GM12878 (cell line): ENCODE measurements around the gene PRKN. TPM values are rescaled to one million over a fixed set of nuclear protein-coding genes. Genes with fewer than 3 reads are reported as not detected.

Experiments
- ATAC-seq: fragments of 200-7000 bp; cut with Tn5 transposase; 3 replicates; pipeline ENCODE4 v1.9.1; 2020; ENCODE audit warnings: mild to moderate bottlenecking, moderate library complexity
- BruUV-seq: library from RNA; stranded (reverse); fragments of 400-500 nt; replicated peaks from 2 replicates; lab custom pipeline; 2021; lab: Mats Ljungman, UMichigan
- CTCF ChIA-PET: fragments of 300-600 bp; sonication (Branson Sonifier 250); formaldehyde crosslinking; extraction: SDS; loops from one replicate; lab custom pipeline; 2021; ENCODE audit warnings: inconsistent platforms; lab: Yijun Ruan, JAX
- POLR2A ChIA-PET: fragments of 350-600 bp; formaldehyde crosslinking; extraction: SDS; loops from one replicate; lab custom pipeline; 2021; ENCODE audit warnings: inconsistent platforms; lab: Charles Lee
- RAD21 ChIA-PET: fragments of 300-600 bp; sonication (Branson Sonifier 250); formaldehyde crosslinking; loops from one replicate; lab custom pipeline; 2023; ENCODE audit warnings: antibody characterized with exemption; ENCODE audit not compliant: unreplicated experiment; lab: Charles Lee
- SMC1A ChIA-PET: fragments of 300-600 bp; sonication (Branson Sonifier 250); formaldehyde crosslinking; loops from one replicate; lab custom pipeline; 2023; ENCODE audit not compliant: unreplicated experiment, uncharacterized antibody; lab: Charles Lee
- DNase-seq: peaks from one replicate; pipeline ENCODE4 v3.0.0-alpha.2; 2011; ENCODE audit warnings: low read depth, low spot score
- FAIRE-seq: peaks from 3 replicates; lab custom pipeline; 2011; peaks lifted over from hg19 to GRCh38; lab: Jason Lieb, UNC
- H2AFZ ChIP-seq: 2 replicates; pipeline ENCODE4 v1.6.0; 2011; ENCODE audit warnings: low read depth, low read length, control low read depth; ENCODE audit not compliant: control insufficient read depth
- H3K27ac ChIP-seq: 2 replicates; pipeline ENCODE4 v1.5.1; 2011; ENCODE audit warnings: control low read depth; ENCODE audit not compliant: control insufficient read depth, insufficient read depth
- H3K27me3 ChIP-seq, 2 experiments: replicated peaks in 1 of 2; 2 replicates each; pipeline versions ENCODE4 v1.6.0 to v1.6.1; 2011; ENCODE audit warnings: low read length in 1 of 2; ENCODE audit not compliant: control insufficient read depth in 2 of 2, insufficient read depth in 2 of 2
- H3K36me3 ChIP-seq, 2 experiments: 2 replicates each; pipeline ENCODE4 v1.5.1; 2011; ENCODE audit warnings: low read length in 1 of 2; ENCODE audit not compliant: control insufficient read depth in 2 of 2, insufficient read depth in 2 of 2
- H3K4me1 ChIP-seq: 2 replicates; pipeline ENCODE4 v1.6.1; 2011; ENCODE audit warnings: mild to moderate bottlenecking, low read length, moderate library complexity, mixed read lengths; ENCODE audit not compliant: control insufficient read depth, insufficient read depth
- H3K4me2 ChIP-seq: 2 replicates; pipeline ENCODE4 v1.6.0; 2011; ENCODE audit warnings: control low read depth; ENCODE audit not compliant: control insufficient read depth, insufficient read depth
- H3K4me3 ChIP-seq: fragments of 200-600 bp; sonication (generic); 2 replicates; pipeline ENCODE4 v1.5.1; 2016
- H3K79me2 ChIP-seq: 2 replicates; pipeline ENCODE4 v1.6.0; 2011; ENCODE audit warnings: low read length; ENCODE audit not compliant: control insufficient read depth, insufficient read depth
- H3K9ac ChIP-seq: 2 replicates; pipeline ENCODE4 v1.8.0; 2011; ENCODE audit warnings: low read length, control low read depth, mixed read lengths; ENCODE audit not compliant: control insufficient read depth, insufficient read depth
- H3K9me3 ChIP-seq: replicated peaks from 3 replicates; pipeline ENCODE4 v1.5.1; 2011; ENCODE audit warnings: mild to moderate bottlenecking, low read length; ENCODE audit not compliant: control insufficient read depth, insufficient read depth
- H4K20me1 ChIP-seq: 2 replicates; pipeline ENCODE4 v1.6.0; 2011; ENCODE audit not compliant: control insufficient read depth, insufficient read depth
- CHD1 ChIP-seq: IDR thresholded peaks from 2 replicates; pipeline ENCODE4 v1.6.1; 2012; ENCODE audit warnings: low read depth, low read length, improper control_type of control experiment
- CREB1 ChIP-seq: IDR thresholded peaks from 2 replicates; pipeline ENCODE4 v1.6.1; 2012; ENCODE audit warnings: low read depth, mild to moderate bottlenecking, inconsistent platforms
- GABPA ChIP-seq: IDR thresholded peaks from 2 replicates; pipeline ENCODE4 v1.6.1; 2014; ENCODE audit warnings: antibody characterized with exemption, low read depth, mild to moderate bottlenecking, inconsistent platforms
- RCOR1 ChIP-seq: conservative IDR thresholded peaks from 2 replicates; pipeline ENCODE4 v1.6.1; 2012; ENCODE audit warnings: low read depth, low read length, improper control_type of control experiment
- SPI1 ChIP-seq: IDR thresholded peaks from 2 replicates; pipeline ENCODE4 v1.6.1; 2011; ENCODE audit warnings: low read depth, mild to moderate bottlenecking, low read length, moderate library complexity, borderline replicate concordance; ENCODE audit not compliant: insufficient read depth
- STAT1 ChIP-seq: fragments of 450-650 bp; conservative IDR thresholded peaks from 2 replicates; pipeline ENCODE4 v1.6.1; 2014; ENCODE audit warnings: antibody characterized with exemption, mild to moderate bottlenecking
- ZNF207 ChIP-seq: fragments of 450-650 bp; IDR thresholded peaks from 2 replicates; pipeline ENCODE4 v1.6.1; 2014; ENCODE audit warnings: antibody characterized with exemption, mild to moderate bottlenecking, borderline replicate concordance
- WGBS: methylation state at CpG from one replicate; pipeline ENCODE4 v1.1.6; 2016; ENCODE audit warnings: low lambda C conversion rate; ENCODE audit not compliant: insufficient replicate concordance, insufficient coverage; ENCODE audit errors: missing lambda C conversion rate; 5-methylcytosine and 5-hydroxymethylcytosine counted together
- in situ Hi-C: fragments of 300-500 bp; cut with MboI; formaldehyde crosslinking; loops from 9 replicates; pipeline ENCODE4 v1.14.3; 2018; ENCODE audit warnings: mixed read lengths
- intact Hi-C: fragments of 100-400 bp; cut with micrococcal nuclease; formaldehyde crosslinking; loops from one replicate; pipeline ENCODE4 v1.14.2; 2022; ENCODE audit not compliant: unreplicated experiment
- polyA plus RNA-seq, 11 experiments: library from polyadenylated mRNA; depleted of rRNA in 4 of 11; unstranded in 6 of 11; stranded (reverse) in 5 of 11; fragments of >200 nt; fragmentation: Nextera tagmentation in 4 of 11; fragmentation: Illumina TruSeq in 1 of 11; extraction: Ambion mirVana in 4 of 11; extraction: Trizol in 1 of 11; gene quantifications; 1 replicate in 1 of 11; 2 replicates in 10 of 11; pipeline versions ENCODE4 v1.2.1 to v1.2.3, GENCODE V29; 2011 to 2016; ENCODE audit warnings: inconsistent platforms in 2 of 11, missing spikeins in 2 of 11, low read depth in 1 of 11
- total RNA-seq, 4 experiments: library from RNA; depleted of rRNA in 3 of 4; stranded (reverse); fragments of >200 nt in 3 of 4; fragmentation: Illumina TruSeq in 1 of 4; extraction: Trizol in 1 of 4; gene quantifications; 2 replicates each; pipeline versions ENCODE4 v1.2.1 to v1.2.3, GENCODE V29; 2013 to 2021
- TF ChIP-seq, protein P1 (sequence below): fragments of 450-650 bp; IDR thresholded peaks from 2 replicates; pipeline ENCODE4 v1.6.1; 2017; ENCODE audit warnings: mild to moderate bottlenecking, low read depth, inconsistent platforms; ENCODE audit not compliant: poor library complexity, severe bottlenecking
- TF ChIP-seq, protein P2 (sequence below): IDR thresholded peaks from 2 replicates; pipeline ENCODE4 v1.6.1; 2012; ENCODE audit warnings: mild to moderate bottlenecking, low read depth, low read length

PRKN gene
- total and polyA plus RNA-seq, 10 of the 15 experiments (the other 5 are each of a cell fraction or from before 2014, with no cell fraction given): 0.06 to 0.09 TPM; not detected in 8

- BruUV-seq: no TSS peak
- Histone ChIP-seq H3K4me2 (no peak overlapping the region), H2AFZ (no peak overlapping the region), H3K27ac (no peak overlapping the region), H3K27me3 (no peaks in the 10 kb centered on the region), H3K4me1 (no peaks in the 10 kb centered on the region), H3K36me3 (no peaks in the 10 kb centered on the region), H3K79me2 (no peaks in the 10 kb centered on the region), H3K9me3 (no peaks in the 10 kb centered on the region), H3K9ac (no peak overlapping the region), H4K20me1 (no peaks in the 10 kb centered on the region), H3K4me3 (no peak overlapping the region)
- ChIA-PET RAD21 (no interaction called here), CTCF (no interaction called here), POLR2A (no interaction called here), SMC1A (no interaction called here)
- no peak for ATAC-seq
- DNase-seq: no peak
- intact Hi-C loops (no loop called here), in situ Hi-C loops (no loop called here)
- WGBS: 3% methylated on average over 2 of the region's 2 CpGs
- FAIRE-seq: no peak
- TF ChIP-seq CHD1 (no peak), STAT1 (no peak), CREB1 (no peak), SPI1 (no peak), RCOR1 (no peak), ZNF207 (no peak), GABPA (no peak)
- TF ChIP-seq, protein P1, sequence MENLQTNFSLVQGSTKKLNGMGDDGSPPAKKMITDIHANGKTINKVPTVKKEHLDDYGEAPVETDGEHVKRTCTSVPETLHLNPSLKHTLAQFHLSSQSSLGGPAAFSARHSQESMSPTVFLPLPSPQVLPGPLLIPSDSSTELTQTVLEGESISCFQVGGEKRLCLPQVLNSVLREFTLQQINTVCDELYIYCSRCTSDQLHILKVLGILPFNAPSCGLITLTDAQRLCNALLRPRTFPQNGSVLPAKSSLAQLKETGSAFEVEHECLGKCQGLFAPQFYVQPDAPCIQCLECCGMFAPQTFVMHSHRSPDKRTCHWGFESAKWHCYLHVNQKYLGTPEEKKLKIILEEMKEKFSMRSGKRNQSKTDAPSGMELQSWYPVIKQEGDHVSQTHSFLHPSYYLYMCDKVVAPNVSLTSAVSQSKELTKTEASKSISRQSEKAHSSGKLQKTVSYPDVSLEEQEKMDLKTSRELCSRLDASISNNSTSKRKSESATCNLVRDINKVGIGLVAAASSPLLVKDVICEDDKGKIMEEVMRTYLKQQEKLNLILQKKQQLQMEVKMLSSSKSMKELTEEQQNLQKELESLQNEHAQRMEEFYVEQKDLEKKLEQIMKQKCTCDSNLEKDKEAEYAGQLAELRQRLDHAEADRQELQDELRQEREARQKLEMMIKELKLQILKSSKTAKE: no peak
- TF ChIP-seq, protein P2, sequence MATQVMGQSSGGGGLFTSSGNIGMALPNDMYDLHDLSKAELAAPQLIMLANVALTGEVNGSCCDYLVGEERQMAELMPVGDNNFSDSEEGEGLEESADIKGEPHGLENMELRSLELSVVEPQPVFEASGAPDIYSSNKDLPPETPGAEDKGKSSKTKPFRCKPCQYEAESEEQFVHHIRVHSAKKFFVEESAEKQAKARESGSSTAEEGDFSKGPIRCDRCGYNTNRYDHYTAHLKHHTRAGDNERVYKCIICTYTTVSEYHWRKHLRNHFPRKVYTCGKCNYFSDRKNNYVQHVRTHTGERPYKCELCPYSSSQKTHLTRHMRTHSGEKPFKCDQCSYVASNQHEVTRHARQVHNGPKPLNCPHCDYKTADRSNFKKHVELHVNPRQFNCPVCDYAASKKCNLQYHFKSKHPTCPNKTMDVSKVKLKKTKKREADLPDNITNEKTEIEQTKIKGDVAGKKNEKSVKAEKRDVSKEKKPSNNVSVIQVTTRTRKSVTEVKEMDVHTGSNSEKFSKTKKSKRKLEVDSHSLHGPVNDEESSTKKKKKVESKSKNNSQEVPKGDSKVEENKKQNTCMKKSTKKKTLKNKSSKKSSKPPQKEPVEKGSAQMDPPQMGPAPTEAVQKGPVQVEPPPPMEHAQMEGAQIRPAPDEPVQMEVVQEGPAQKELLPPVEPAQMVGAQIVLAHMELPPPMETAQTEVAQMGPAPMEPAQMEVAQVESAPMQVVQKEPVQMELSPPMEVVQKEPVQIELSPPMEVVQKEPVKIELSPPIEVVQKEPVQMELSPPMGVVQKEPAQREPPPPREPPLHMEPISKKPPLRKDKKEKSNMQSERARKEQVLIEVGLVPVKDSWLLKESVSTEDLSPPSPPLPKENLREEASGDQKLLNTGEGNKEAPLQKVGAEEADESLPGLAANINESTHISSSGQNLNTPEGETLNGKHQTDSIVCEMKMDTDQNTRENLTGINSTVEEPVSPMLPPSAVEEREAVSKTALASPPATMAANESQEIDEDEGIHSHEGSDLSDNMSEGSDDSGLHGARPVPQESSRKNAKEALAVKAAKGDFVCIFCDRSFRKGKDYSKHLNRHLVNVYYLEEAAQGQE: no peak
These were observed 87.6 kb downstream of the PRKN start for GRCh38 chr6:162639951-162640350.
